GM18517 (cell line): ENCODE results near the gene NBAS.

Experiments used
- ATAC-seq: cut with Tn5 transposase; IDR thresholded peaks from one replicate; pipeline ENCODE4 v1.9.1; 2021; ENCODE audit warnings: mild to moderate bottlenecking, moderate library complexity; ENCODE audit not compliant: unreplicated experiment

Gene NBAS

DNA sequence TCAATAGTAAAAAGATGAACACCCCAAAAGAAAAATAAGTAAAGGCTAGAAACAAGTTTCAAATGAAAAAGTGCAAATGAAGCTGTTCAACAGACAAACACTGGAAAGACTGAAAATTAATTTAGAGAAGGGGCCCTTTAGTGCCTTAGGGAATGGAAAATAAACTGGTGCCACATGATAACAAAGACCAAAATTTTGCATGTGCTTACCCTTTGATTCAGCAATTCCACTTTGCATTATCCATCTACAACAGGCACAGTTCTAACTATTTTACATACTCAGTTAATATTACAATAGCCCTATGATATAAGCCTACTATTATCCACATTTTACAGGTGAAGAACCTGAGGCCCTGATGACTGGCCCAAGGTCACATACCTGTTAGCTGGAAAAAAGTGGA lies 183.9 kb downstream of the NBAS start:
- no peak for ATAC-seq

- ATAC-seq = no peak
Measured at GRCh38 chr2:15372019-15372418, 189.1 kb downstream of the NBAS start.

- no peak for ATAC-seq
Measured at GRCh38 chr2:15369129-15369528, 192.0 kb downstream of the NBAS start.

DNA sequence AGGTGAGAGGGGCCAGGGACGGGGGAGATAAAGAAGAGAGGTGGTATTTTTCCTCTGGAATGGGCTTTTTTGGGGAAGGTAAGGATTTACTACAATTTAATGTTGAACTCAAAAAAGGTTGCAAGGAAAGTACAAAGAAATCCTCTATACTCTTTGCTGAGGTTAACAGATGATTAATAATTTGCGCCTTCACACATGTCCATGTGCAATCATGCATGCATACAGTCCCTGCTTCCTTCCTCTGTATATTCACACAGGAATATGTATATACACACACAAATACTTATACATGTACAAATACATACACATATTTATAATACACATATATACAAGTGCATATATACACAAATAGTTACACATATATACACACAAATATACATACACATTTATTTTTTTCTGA lies 193.4 kb downstream of the NBAS start:
- no peak for ATAC-seq

- ATAC-seq = no peak
Measured at GRCh38 chr2:15367205-15367604, 193.9 kb downstream of the NBAS start.

- no peak for ATAC-seq
Measured at GRCh38 chr2:15365411-15365810, 195.7 kb downstream of the NBAS start.

DNA sequence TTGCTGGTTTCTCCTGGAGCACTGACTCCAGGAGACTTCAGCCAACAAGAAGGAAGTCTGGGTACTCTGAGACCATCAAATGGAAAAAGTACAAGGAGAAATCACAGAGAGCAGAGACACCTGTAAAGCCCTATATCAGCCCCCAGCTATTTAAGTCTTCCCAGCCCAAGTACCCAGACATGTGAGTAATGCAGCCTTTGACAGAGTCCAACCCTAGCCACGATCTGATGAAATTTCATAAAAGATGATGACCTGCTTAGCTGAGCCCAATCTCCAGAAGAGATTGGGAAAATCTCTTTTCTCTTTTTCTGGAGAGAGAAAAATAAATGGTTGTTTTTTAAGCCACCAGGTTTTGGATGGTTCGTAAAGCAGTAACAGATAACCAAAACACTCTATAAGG lies 196.6 kb downstream of the NBAS start:
- no peak for ATAC-seq

GRCh38 chr2:15363734-15364133 lies 197.4 kb downstream of the NBAS start:
- ATAC-seq = no peak

- no peak for ATAC-seq
Measured at GRCh38 chr2:15363142-15363541, 198.0 kb downstream of the NBAS start.

DNA sequence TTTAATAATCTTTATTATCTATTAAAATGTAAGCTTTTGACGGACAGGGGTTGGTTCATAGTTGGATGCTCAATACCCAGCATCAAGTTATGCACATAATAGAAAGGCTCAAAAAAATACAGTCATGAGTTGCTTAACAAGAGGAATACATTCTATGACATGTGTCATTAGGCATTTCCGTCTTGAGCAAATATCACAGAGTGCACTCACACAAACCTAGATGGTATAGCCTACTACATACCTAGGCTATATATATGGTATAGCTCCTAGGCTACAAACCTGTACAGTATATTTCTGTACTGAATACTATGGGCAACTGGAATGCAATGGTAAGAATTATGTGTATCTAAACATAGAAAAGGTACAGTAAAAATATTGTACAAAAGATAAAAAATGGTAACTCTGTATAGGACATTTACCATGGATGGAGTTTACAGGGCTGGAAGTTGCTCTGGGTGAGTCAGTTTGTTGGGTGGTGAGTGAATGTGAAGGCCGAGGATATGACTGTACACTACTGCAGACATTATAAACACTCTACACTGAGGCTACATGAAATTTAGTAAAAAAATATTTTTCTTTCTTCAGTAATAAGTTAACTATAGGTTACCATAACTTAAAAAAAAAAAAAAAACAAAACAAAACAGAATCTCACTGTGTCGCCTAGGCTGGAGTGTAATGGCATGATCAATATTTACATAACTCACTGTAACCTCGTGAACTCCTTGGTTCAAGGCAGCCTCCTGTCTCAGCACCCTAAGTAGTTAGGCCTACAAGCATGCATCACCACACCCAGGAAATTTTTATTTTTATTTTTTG lies 201.2 kb downstream of the NBAS start:
- no peak for ATAC-seq

DNA sequence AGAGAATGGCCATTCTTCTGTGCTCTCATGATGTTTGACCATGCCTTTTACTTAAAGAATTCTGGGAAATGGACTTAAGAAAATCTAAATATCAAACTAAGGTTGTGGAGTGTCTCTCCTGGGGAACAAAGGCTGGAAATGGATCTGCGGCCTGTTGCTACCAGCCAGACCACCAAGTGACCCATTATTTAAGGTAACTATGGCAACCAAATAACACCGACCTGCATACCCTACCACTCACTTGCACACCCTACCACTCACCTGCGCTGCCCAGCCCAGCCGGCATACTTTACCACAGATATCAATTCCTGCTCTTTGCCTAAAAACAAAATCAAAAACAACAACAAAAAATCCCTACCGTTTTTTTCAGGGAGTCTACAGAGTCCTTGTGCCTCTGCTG lies 203.2 kb downstream of the NBAS start:
- ATAC-seq = no peak

DNA sequence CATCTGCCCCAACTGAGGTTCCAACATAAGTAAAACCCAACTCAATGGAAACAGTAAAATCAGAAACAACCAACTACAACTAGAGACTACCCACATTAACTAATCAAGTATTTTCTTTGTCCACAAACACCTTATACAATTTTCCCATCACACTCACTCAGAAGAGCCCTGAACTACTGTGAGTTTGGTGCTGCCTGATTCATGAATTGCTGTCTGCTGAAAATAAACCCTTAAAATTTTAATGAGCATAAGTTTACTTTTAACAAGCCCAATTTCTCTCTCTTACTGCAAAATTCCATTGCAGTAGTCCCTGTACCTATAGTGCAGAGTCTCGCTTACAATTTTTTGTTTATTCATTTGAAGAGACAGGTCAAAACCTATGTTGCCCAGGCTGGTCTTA lies 203.9 kb downstream of the NBAS start:
- ATAC-seq = no peak

DNA sequence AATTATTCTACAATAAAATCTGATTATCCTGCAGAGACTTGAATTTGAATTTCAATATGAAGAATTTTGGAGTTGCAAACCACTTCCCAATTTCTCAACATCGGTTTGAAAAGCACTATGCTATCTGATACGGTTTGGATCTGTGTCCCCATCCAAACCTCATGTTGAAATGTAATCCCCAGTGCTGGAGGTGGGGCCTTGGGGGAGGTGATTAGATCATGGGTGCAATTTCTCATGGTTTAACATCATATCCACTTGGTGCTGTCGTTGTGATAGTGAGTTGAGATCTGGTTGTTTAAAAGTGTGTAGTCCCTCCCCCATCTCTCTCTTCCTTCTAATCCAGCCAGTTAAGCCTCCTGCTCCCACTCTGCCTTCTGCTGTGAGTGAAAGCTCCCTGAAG lies 205.7 kb downstream of the NBAS start:
- no peak for ATAC-seq

DNA sequence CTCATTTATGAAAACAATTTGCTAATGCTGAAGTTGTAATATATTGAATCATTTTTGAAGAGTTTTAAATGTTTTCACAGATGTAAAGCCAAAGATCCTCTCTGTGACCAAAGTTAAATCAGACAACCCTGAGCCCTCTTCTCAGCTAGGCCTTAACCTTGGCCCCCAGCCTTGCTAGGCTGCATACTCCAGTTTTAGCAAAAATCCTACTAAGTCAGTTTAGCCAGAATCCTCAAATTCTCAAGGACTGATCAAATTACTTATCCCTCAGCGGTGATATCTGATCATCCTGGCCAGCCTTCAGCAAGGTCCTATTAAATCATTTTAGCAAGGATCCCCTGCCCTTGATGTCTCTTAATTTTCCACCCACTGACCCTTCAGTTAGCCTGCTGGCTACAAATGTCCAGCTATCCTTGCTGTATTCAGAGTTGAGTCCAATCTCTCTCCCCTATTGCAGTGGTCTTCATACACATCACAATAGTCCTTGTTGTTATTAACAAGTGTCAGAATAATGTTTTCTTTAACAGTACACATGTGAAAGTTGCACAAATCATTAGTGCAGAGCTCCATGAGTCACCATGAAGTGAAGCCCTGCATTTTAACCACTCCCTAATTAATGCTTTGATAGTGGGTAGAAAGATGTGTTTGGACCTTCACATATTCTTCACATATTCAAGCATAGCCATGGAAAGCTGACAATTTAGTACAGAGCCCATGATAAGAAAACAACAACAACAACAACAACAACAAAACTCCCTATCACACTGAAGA lies 206.4 kb downstream of the NBAS start:
- ATAC-seq = no peak

- no peak for ATAC-seq
Measured at GRCh38 chr2:15352363-15352762, 208.8 kb downstream of the NBAS start.

DNA sequence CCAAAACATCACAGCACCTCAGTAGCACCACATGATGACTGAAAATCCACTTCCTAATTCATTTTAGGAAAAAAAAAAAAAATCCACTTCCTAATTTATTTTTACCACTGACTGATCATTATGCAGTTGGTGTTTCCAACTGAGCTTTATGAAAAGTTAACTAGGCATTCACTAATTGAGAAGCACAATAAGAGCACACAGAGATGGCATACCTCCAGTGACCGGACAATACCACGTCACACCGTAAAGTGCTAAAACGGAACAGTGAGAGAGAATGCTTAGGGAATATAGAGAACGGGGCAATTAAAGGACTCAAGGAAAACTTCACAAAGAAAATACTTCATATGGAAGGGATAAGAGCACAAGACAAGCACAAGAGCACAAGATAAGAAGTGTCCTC lies 212.5 kb downstream of the NBAS start:
- no peak for ATAC-seq

GRCh38 chr2:15348045-15348444 lies 213.1 kb downstream of the NBAS start:
- ATAC-seq = no peak

DNA sequence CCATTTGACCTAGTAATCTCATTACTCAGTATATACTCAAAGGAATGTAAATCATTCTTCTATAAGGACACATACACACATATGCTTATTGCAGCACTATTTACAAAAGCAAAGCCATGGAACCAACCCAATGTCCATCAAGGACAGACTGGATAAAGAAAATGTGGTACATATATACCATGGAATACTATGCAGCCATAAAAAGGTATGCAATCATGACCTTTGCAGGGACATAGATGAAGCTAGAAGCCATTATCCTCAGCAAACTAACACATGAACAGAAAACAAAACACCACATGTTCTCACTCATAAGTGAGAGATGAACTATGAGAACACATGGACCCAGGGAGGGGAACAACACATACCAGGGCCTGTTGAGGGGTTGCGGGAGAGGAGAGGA lies 214.5 kb downstream of the NBAS start:
- no peak for ATAC-seq

GRCh38 chr2:15337996-15338666 lies 223.0 kb downstream of the NBAS start:
- ATAC-seq = no peak

GRCh38 chr2:15334644-15335326 lies 226.3 kb downstream of the NBAS start:
- no peak for ATAC-seq

- ATAC-seq = no peak
Measured at GRCh38 chr2:15331787-15332186, 229.3 kb downstream of the NBAS start.
